Activated naive CD4-positive, alpha-beta T cell treated with Interleukin-2 at 50 U/mL for 16 hours (primary cell): Measurements from ENCODE around the gene ACTL8.

Experiments used
- DNase-seq: peaks from one replicate; pipeline ENCODE4 v3.0.0-alpha.2; 2020

ACTL8 gene

GRCh38 chr1:17773591-17774326, 18.6 kb downstream of the ACTL8 start:
- DNase-seq: no peak

GRCh38 chr1:17774452-17774851, 19.3 kb downstream of the ACTL8 start:
- DNase-seq: no peak

GRCh38 chr1:17775796-17776195, 20.7 kb downstream of the ACTL8 start:
- no peak for DNase-seq

- DNase-seq: no peak
These were observed 21.3 kb downstream of the ACTL8 start for GRCh38 chr1:17776426-17776825.

GRCh38 chr1:17777330-17777729, 22.2 kb downstream of the ACTL8 start:
- DNase-seq: no peak

- no peak for DNase-seq
These were observed 22.7 kb downstream of the ACTL8 start for GRCh38 chr1:17777818-17778217.

GRCh38 chr1:17780916-17781315, 25.8 kb downstream of the ACTL8 start:
- no peak for DNase-seq

- DNase-seq: no peak
These were observed 34.8 kb downstream of the ACTL8 start for GRCh38 chr1:17789926-17790325.

- DNase-seq: no peak
These were observed 35.4 kb downstream of the ACTL8 start for GRCh38 chr1:17790383-17791054.

GRCh38 chr1:17791055-17791390, 35.9 kb downstream of the ACTL8 start:
- DNase-seq: no peak

GRCh38 chr1:17791480-17791879, 36.3 kb downstream of the ACTL8 start:
- DNase-seq: no peak

GRCh38 chr1:17792421-17792820, 37.3 kb downstream of the ACTL8 start:
- no peak for DNase-seq

GRCh38 chr1:17795081-17795809, 40.1 kb downstream of the ACTL8 start:
- no peak for DNase-seq

GRCh38 chr1:17795836-17796645, 40.9 kb downstream of the ACTL8 start:
- no peak for DNase-seq

GRCh38 chr1:17797478-17797877, 42.3 kb downstream of the ACTL8 start:
- DNase-seq: no peak

- DNase-seq: no peak
These were observed 42.9 kb downstream of the ACTL8 start for GRCh38 chr1:17798011-17798410.

GRCh38 chr1:17798799-17799382, 43.8 kb downstream of the ACTL8 start:
- DNase-seq: no peak

GRCh38 chr1:17799642-17800041, 44.5 kb downstream of the ACTL8 start:
- no peak for DNase-seq

GRCh38 chr1:17802164-17802563, 47.0 kb downstream of the ACTL8 start:
- DNase-seq: no peak

GRCh38 chr1:17802945-17803344, 47.8 kb downstream of the ACTL8 start:
- no peak for DNase-seq

- DNase-seq: no peak
These were observed 50.9 kb downstream of the ACTL8 start for GRCh38 chr1:17805869-17806684.

- no peak for DNase-seq
These were observed 53.7 kb downstream of the ACTL8 start for GRCh38 chr1:17808816-17809215.
